Effector memory CD4-positive, alpha-beta T cell (primary cell): Measurements from ENCODE around the gene PPP1R8.
A peak's percentile ranks its signal among the peaks of the same experiment; 100 is the strongest.
"Not testable (repeated sequence)": the region's sequence is repeated elsewhere in the genome, so short reads cannot be mapped to it uniquely, and the experiment has no call there.

Source experiments
- DNase-seq, 3 donors: peaks; one replicate each; pipeline ENCODE4 v3.0.0-alpha.2; 2020
- H3K27ac ChIP-seq: 2 replicates; pipeline ENCODE4 v1.7.0; 2013; ENCODE audit warnings: mild to moderate bottlenecking, low read length, moderate library complexity; ENCODE audit not compliant: insufficient read depth, poor library complexity, severe bottlenecking
- H3K27me3 ChIP-seq: replicated peaks from 2 replicates; pipeline ENCODE4 v1.7.0; 2013; ENCODE audit warnings: mild to moderate bottlenecking, low read length; ENCODE audit not compliant: insufficient read depth, control insufficient read depth, poor library complexity, severe bottlenecking
- H3K36me3 ChIP-seq: 2 replicates; pipeline ENCODE4 v1.7.0; 2013; ENCODE audit warnings: mild to moderate bottlenecking, low read length, moderate library complexity; ENCODE audit not compliant: control insufficient read depth, insufficient read depth
- H3K4me1 ChIP-seq: 2 replicates; pipeline ENCODE4 v1.7.0; 2013; ENCODE audit warnings: low read length, mild to moderate bottlenecking; ENCODE audit not compliant: control insufficient read depth, insufficient read depth, poor library complexity, severe bottlenecking
- H3K4me3 ChIP-seq: 2 replicates; pipeline ENCODE4 v1.7.0; 2013; ENCODE audit warnings: low read length, low read depth, mild to moderate bottlenecking; ENCODE audit not compliant: insufficient read depth, poor library complexity, severe bottlenecking
- H3K9me3 ChIP-seq: 2 replicates; pipeline ENCODE4 v1.7.0; 2013; ENCODE audit warnings: mild to moderate bottlenecking, low read length, moderate library complexity; ENCODE audit not compliant: control insufficient read depth

PPP1R8 gene

DNA sequence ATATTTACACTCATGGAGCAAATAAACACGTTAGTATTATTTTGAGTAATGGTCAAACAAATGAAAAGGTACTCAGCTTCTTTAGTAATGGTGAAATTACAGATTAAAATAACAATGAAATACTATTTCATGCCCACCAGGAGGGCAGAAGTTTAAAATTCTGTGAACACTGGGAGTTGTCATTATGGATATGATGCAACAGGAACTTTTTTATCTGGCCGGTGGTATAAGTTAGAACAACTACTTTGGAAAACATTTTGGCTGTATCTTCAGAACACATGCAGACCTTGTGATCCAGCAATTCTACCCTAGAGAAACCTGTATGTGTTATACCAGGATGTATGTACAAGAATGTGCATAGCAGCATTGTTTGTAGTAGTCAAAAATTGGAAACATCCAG lies 23.2 kb upstream of the PPP1R8 start:
- Histone ChIP-seq H3K4me1 (no peaks in the 10 kb centered on the region), H3K4me3 (no peak overlapping the region), H3K9me3 (no peaks in the 10 kb centered on the region), H3K36me3 (peaks cover 15% of the 10 kb centered on the region), H3K27ac (no peak overlapping the region), H3K27me3 (no peaks in the 10 kb centered on the region)
- DNase-seq: no peak

DNA sequence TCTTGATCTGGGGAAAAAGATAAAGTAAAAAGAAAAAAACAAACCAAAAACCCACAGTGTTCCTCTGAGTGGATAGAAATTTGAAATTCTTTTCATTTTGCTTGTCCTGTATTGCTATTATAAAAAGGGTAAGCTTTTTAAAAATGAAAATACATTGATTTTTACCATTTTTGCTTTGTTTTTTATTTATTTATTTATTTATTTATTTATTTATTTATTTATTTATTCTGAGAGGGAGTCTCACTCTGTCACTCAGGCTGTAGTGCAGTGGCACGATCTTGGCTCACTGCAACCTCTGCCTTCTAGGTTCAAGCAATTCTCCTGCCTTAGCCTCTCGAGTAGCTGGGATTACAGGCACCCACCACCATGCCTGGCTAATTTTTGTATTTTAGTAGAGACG lies 22.5 kb upstream of the PPP1R8 start:
- H3K4me1 ChIP-seq, H3K4me3 ChIP-seq, H3K27me3 ChIP-seq, DNase-seq, H3K9me3 ChIP-seq, H3K27ac ChIP-seq: not testable (repeated sequence)
- H3K36me3 ChIP-seq: peaks cover 15% of the 10 kb centered on the region

GRCh38 chr1:27809883-27810282 lies 20.7 kb upstream of the PPP1R8 start:
- Histone ChIP-seq H3K4me1 (no peaks in the 10 kb centered on the region), H3K4me3 (no peak overlapping the region), H3K9me3 (no peaks in the 10 kb centered on the region), H3K27me3 (no peaks in the 10 kb centered on the region), H3K36me3 (peaks cover 24% of the 10 kb centered on the region), H3K27ac (no peak overlapping the region)
- no peak for DNase-seq

DNA sequence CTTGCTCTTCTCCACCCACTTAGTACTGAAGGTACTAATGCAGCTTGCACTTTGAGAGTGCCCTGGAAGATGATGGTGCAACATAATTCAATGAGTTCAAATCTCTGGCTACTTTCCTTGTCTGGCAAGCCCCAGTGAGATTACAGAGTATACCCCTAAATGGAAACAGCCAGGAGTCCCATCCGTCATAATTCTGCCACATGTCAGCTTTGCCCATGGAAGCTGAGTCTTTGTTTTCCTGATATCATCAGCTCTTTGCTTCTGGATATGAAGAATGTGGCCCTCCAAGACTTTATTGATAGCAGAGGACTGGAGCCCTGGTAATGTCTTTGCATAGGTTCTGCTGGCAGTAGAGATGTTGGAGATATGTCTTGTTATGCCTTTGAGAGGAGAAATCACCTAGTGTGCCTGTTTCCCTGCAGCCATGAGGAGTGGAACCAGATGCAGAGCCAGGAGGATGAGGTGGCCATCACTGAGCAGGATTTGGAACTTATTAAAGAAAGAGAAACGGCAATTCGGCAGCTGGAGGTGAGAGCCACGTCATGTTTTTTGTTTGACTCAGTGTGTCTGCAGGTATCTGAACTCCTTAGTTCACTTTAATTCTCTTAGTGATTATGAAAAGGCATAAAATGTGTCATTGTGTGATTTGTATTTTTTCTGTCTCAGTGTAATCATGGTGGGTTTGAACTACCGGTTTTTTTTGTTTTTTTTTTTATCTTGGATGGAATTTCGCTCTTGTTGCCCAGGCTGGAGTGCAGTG lies 18.7 kb upstream of the PPP1R8 start:
- no peaks in the 10 kb centered on the region for H3K27me3 ChIP-seq
- H3K4me3 ChIP-seq: no peak overlapping the region
- H3K36me3 ChIP-seq: peaks cover 31% of the 10 kb centered on the region
- H3K9me3 ChIP-seq: no peaks in the 10 kb centered on the region
- no peak overlapping the region for H3K27ac ChIP-seq
- H3K4me1 ChIP-seq: no peaks in the 10 kb centered on the region
- no peak for DNase-seq

DNA sequence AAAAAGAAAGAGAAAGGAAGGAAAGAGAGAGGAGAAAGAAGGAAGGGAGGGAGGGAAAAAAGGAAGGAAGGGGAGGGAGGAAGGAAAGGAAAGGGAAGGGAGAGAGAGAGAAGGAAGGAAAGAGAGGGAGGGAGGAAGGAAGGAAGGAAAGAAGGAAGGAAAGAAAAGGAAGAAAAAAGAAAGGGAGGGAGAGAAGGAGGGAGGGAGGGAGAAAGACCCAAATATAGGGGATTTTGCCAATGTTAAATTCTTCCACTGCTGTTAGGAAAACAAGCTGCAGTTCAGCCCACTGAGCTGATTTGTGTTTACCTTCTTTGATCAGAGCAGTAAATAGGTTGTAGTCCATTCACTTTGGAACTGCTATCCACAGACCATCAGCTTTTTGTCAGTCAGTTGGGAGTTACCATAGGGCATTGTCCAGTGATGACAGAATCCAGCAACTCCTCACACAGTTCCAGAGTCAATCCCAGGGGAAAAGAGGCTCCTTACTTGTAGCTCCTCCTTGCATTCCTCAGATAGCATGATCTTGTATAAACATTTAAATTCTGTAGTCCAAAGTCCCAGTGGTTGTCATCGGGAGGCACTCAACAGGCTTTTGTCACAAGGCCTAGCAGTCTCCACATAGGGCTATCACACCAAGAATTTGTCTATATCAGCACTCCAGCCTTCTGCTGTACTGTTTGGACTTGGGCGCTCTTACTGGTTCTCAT lies 13.5 kb upstream of the PPP1R8 start:
- DNase-seq: no peak
- Histone ChIP-seq H3K27me3 (no peaks in the 10 kb centered on the region), H3K36me3 (peaks cover 60% of the 10 kb centered on the region), H3K4me3 (no peak overlapping the region), H3K27ac (no peak overlapping the region), H3K9me3 (no peaks in the 10 kb centered on the region), H3K4me1 (no peaks in the 10 kb centered on the region)

DNA sequence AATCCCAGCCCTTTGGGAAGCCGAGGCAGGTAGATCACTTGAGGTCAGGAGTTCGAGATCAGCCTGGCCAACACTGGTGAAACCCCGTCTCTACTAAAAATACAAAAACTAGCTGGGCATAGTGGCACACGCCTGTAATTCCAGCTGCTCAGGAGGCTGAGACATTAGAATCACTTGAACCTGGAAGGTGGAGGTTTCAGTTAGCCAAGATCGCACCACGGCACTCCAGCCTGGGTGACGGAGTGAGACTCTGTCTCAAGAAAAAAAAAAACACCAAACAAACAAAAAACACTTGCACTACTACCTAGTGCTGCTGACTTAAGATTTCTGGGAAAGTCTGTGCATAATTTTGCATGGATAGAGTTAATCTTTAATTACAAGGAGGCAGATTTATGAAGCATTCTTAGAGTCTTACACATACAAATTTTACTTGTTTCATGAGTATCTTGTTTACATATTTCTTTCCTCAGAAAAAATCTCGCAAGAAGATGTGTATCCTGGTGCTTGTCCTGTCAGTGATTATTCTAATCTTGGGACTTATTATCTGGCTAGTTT lies 8.7 kb upstream of the PPP1R8 start:
- Histone ChIP-seq H3K4me3 (no peak overlapping the region), H3K36me3 (peaks cover 38% of the 10 kb centered on the region), H3K4me1 (no peaks in the 10 kb centered on the region), H3K27ac (no peak overlapping the region), H3K27me3 (no peaks in the 10 kb centered on the region), H3K9me3 (no peaks in the 10 kb centered on the region)
- DNase-seq: no peak

GRCh38 chr1:27823784-27824183 lies 6.8 kb upstream of the PPP1R8 start:
- Histone ChIP-seq H3K36me3 (peaks cover 23% of the 10 kb centered on the region), H3K27ac (no peak overlapping the region), H3K4me1 (no peaks in the 10 kb centered on the region), H3K27me3 (no peaks in the 10 kb centered on the region), H3K4me3 (no peak overlapping the region), H3K9me3 (no peaks in the 10 kb centered on the region)
- DNase-seq: no peak

DNA sequence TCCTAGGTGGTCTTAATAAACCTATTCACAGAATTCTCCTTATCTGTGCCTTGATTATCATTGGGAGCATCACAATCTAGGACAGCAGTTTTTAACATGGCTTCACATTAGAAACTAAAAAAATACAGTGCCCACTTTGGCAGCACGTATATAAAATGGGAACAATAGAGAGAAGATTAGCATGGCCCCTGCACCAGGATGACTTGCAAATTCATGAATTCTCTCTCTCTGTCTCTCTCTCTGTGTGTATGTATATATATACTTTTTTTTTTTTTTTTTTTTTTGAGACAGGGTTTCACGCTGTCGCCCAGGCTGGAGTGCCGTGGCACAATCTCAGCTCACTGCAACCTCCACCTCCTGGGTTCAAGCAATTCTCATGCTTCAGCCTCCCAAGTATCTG lies 6.2 kb upstream of the PPP1R8 start:
- H3K27ac ChIP-seq: no peak overlapping the region
- H3K36me3 ChIP-seq: peaks cover 18% of the 10 kb centered on the region

DNA sequence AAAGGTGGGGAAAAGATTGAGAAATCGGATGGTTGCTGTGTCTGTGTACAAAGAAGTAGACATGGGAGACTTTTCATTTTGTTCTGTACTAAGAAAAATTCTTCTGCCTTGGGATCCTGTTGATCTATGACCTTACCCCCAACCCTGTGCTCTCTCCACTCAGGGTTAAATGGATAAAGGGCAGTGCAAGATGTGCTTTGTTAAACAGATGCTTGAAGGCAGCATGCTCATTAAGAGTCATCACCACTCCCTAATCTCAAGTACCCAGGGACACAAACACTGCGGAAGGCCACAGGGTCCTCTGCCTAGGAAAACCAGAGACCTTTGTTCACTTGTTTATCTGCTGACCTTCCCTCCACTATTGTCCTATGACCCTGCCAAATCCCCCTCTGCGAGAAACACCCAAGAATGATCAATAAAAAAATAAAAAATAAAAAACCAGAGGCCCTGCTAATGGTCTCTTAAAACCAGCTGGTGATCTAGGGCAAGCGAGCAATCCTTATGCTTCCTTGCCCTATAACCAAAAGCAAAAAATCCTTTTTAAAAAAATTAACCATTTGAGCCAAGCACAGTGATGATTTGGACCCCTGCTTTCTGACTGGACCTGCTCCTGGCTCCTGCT lies 1.1 kb upstream of the PPP1R8 start:
- not testable (repeated sequence) for H3K27me3 ChIP-seq, DNase-seq, H3K36me3 ChIP-seq, H3K9me3 ChIP-seq, H3K27ac ChIP-seq
- H3K4me1 ChIP-seq: peaks cover 11% of the 10 kb centered on the region
- peak overlapping the region; percentile 75 for H3K4me3 ChIP-seq

More for the DNA sequence above, 6.2 kb upstream of the PPP1R8 start:
- Histone ChIP-seq H3K4me1 (no peaks in the 10 kb centered on the region), H3K4me3 (no peak overlapping the region), H3K9me3 (no peaks in the 10 kb centered on the region), H3K27me3 (no peaks in the 10 kb centered on the region)
- DNase-seq: no peak
